Fibroblast of villous mesenchyme (primary cell): ENCODE results near the gene FXYD5. TPM values are rescaled to one million over a fixed set of nuclear protein-coding genes. Genes with fewer than 3 reads are reported as not detected.

Experiments
- DNase-seq: peaks from one replicate; pipeline ENCODE4 v3.0.0-alpha.2; 2010; ENCODE audit warnings: low read depth
- H3K4me3 ChIP-seq: 2 replicates; pipeline ENCODE4 v1.5.1; 2011; ENCODE audit warnings: low read depth, mild to moderate bottlenecking, low read length
- total RNA-seq: library from RNA; depleted of rRNA; stranded (reverse); fragments of >200 nt; gene quantifications from 2 replicates; pipeline ENCODE4 v1.2.3, GENCODE V29; 2012
- TF ChIP-seq, protein P1 (sequence below): IDR thresholded peaks from 2 replicates; pipeline ENCODE4 v1.5.1; 2012; ENCODE audit warnings: low read depth, mild to moderate bottlenecking, low read length; ENCODE audit not compliant: insufficient read depth

Gene FXYD5
- total RNA-seq, 1 donor = 20.3 TPM

DNA sequence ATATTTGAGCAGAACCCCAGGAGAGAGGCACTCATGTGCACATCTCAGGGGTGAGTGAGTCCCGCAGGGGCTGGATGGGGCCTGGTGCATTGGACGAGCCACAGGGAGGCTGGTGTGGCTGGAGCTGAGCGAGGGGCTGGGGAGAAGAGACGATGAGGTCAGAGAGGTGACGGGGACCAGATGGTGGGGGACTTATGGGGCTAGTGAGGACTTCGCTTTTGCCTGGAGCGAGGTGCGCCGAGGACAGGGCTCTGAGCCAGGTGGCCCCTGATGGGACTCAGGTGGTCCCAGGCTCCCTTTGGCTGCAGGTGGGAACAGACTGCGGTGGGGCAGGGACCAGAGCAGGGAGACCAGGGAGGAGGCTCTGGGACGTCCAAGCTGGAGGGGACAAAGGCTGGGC lies 45.8 kb upstream of the FXYD5 start:
- H3K4me3 ChIP-seq = no peak overlapping the region
- TF ChIP-seq, protein P1, sequence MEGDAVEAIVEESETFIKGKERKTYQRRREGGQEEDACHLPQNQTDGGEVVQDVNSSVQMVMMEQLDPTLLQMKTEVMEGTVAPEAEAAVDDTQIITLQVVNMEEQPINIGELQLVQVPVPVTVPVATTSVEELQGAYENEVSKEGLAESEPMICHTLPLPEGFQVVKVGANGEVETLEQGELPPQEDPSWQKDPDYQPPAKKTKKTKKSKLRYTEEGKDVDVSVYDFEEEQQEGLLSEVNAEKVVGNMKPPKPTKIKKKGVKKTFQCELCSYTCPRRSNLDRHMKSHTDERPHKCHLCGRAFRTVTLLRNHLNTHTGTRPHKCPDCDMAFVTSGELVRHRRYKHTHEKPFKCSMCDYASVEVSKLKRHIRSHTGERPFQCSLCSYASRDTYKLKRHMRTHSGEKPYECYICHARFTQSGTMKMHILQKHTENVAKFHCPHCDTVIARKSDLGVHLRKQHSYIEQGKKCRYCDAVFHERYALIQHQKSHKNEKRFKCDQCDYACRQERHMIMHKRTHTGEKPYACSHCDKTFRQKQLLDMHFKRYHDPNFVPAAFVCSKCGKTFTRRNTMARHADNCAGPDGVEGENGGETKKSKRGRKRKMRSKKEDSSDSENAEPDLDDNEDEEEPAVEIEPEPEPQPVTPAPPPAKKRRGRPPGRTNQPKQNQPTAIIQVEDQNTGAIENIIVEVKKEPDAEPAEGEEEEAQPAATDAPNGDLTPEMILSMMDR = no peak
- DNase-seq = no peak

DNA sequence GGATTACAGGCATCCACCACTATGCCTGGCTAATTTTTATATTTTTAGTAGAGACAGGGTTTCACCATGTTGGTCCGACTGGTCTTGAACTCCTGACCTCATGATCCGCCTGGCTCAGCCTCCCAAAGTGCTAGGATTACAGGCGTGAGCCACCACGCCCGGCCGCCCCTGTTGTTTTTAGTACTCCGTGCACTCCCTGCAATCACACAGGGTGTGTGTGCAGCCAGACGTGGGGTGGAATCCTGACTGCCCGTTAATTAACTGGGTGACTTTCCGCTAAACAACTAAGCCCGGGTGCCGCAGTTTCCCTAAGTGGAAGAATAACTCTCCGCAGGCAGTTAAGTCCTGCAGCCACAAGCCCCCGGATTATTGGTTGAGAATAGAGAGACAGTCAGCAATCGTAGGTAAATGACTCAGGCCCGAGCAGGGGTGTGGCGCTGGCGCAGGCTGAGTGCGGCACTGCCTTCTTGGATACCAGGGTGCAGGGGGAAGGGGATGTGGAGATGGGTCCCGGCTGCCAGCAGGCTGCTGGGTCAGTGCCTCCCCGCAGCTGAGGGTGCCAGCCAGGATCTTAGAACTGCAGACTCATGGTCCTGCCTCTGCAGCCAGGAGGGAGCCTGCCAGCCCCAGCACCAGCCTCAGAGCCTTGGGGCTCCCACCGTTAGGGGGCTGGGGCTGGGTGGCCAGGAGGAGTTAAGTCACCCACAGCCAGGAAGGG lies 45.0 kb upstream of the FXYD5 start:
- TF ChIP-seq, protein P1 = no peak
- no peak for DNase-seq
- H3K4me3 ChIP-seq = no peak overlapping the region

DNA sequence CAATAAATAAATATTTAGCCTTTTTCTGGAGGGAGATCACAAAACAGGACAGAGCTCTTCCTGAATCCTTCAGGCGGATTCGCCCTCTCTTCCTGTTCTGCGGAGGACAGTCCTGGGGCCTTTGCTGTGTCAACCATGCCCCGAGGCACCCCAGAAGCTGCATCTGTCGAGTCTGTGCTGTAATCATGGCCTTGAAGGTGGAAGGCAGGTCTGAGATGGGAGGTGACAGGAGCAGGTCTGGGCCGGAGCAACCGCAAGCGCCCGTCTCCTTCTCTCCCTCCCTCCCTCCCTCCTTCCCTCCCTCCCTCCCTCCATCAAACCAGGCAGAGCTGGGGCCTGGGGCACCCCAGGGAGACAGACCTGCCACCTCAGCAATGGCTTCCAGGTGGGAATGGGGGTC lies 43.6 kb upstream of the FXYD5 start:
- no peak for DNase-seq
- no peak overlapping the region for H3K4me3 ChIP-seq
- TF ChIP-seq, protein P1 = no peak

DNA sequence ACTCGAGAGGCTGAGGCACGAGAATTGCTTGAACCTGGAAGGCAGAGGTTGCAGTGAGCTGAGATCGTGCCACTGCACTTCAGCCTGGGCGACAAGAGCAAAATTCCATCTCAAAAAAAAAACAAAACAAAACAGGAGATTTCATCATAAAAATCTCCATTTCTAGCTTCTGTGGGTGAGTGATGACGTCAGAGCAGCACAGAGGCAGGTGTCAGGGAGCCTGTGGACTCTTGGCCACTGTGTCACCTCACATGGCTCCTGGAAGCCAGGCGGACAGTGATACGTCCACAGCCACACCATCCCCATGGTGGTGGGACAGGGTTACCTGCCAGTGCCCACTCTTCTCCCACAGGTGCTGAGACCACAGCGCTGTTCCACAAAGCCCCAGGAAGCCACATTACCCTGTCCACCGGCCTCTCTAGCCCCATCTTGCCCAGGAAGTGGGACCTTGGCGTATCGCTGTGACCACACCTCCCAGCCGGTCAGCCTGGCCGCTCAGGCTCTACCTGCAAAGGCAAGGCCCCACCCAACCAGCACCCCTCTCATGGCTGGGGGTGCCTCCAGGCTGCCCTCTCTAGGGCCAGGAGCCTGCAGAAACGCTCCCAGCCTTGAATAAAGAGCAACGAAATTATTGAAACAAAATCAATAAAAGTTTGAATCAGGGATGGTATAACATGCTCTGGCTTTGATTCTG lies 41.4 kb upstream of the FXYD5 start:
- no peak overlapping the region for H3K4me3 ChIP-seq
- TF ChIP-seq, protein P1 = no peak
- no peak for DNase-seq

DNA sequence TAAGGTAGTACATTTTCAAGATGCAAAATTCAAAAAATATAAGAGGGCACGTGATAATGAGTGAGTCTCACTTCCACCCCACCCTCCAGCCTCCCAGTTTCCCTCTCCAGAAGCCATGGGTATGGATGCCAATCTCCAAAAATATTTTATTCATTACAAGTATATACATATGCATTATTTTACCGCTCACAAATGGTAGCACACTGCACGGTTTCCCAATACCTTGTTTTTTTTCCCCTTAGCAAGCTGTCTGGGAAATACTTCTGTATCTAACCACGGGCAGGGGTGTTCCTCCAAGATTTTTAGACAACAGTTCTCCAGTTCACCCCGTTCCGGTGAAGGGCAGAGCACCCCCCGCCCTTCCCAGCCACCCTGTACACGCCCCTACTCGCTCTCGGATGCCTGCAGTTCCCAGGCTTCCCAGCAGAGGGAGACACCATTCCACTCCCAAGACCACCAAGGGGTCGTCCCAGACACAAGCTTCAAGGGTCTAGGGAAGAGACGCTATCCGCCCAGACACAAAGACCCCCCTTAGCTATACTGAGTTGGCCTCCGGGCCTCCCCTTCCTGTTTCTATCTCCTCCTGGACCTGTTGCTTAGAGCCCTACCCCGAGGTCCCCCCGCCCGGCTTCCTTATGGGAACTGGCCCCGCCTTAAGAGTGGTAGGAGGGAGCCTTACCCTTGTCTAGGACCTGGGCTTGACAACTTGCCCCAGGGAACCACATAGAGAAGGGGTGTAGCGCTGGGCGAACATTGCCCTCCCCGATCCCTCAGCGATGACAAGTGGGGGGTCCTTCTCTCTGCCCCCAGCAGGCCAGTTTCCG lies 40.0 kb upstream of the FXYD5 start:
- TF ChIP-seq, protein P1 = peak; percentile 99
- DNase-seq = peak; percentile 50
- H3K4me3 ChIP-seq = peak overlapping the region; percentile 32

DNA sequence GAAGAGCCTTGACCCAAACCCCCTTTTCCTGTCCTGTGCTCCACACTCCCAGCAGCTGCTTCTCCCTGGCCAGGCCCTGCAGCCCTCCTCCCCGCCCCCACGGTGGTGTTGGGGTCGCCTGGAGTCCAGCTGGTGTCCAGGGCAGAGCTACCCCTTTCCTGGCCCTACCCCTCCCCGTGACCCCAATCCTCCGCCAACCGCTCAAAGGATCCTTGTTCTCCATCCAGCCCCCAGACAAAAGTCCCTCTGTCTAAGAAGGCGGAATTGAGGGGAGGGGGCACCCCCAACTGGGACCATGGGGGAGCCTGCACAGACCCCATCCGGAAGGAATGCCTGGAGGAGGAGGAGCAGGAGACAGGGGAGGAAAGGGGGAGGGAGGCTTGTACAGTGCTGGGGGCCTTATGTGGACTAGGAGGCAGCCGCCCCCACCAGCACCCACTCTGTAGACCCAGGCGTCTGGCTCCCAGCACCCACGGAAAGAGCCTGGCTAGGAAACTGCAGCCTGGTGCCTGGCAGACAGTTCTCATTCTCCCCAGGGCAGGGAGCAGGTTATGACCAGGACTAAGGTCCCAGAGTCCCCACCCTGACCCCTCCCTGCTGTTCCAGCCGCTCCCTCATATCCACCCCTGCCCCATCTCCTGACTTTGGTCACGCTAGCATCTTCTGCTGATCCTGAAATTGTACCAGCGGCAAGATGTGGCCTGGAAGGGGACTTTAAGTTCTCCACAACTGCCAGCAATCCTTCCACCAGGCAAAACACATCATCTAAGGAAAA lies 39.2 kb upstream of the FXYD5 start, which contains the start of gene FXYD3:
TSS of gene FXYD3 (plus strand) at position 647 of the 775 bp plus-strand sequence. CDS start 3,554 bp downstream, outside the sequence.
- TF ChIP-seq, protein P1 = no peak
- H3K4me3 ChIP-seq = peak within 1 kb of the TSS; percentile 32
- DNase-seq = no peak
